Fibroblast of skin of left biceps (primary cell): Measurements from ENCODE around the gene C3orf20.

Experiments
- DNase-seq, 2 experiments: peaks; one replicate each; pipeline ENCODE4 v3.0.0-alpha.2; 2013; ENCODE audit warnings: low read depth in 2 of 2

Gene C3orf20

GRCh38 chr3:14674841-14675240 lies at the start of gene C3orf20:
Gene C3orf20, plus strand, starts transcription at chr3:14675141. Its CDS starts 7,573 bp downstream, at chr3:14682714.
- no peak for DNase-seq

DNA sequence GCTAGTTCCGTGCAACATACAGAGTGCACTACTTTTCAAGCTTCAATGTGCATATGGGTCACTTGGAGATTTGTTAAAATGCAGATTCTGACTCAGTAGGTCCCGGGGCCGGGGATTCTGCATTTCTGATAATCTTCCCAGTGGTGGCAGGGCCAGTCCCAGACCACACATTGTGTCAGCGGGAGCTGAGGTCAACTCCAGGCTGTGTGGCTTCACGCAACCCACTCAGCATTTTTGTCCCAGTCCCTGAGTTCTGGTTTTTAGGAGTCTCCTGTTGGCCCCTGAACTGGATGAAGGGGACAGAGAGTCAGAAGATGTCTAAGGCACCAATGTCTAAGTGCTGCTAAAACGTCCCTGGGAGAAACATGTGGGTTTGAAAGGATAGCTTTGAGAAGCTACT lies 49.5 kb upstream of the C3orf20 start:
- no peak for DNase-seq

DNA sequence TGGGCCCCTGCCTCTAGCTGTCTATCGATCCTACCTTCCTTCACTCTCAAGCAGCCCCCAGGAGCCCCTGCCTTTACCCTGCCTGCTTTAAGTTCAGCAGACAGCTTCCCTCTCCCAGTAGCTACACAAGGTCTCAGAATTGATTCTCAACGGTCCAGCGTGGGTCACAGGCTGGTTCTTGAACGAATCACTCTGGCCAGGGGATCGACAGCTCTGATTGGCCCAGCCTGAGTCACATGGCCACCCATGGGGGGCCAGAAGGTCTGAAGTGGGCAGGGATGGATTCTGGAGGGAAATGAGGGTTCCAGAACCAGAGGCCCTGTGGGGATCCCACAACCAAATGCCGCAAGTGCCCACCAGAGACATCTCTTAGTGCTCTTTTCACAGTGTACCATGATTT lies 47.1 kb upstream of the C3orf20 start:
- DNase-seq = no peak

DNA sequence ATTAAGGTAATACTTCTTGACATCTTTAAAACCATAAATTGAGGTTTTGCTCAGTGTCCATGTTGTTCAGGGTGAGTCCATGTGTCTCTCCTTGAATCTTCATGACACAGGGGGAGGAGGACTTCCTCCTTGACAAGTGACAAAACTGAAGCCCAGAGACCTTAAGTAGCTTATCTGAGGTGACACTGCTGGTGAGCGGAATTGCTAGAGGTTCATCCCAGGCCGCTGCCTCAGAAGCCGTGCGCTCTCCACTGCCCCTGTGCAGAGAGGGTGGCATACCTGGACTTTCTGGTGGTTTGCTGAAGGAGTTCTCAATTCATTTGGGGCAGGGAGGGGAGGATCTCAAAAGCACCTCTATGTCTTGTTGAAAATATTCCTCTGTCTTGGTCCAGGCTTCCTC lies 46.5 kb upstream of the C3orf20 start:
- DNase-seq = no peak

- no peak for DNase-seq
Observed at GRCh38 chr3:14630404-14631100, 44.4 kb upstream of the C3orf20 start.

- no peak for DNase-seq
Observed at GRCh38 chr3:14631101-14631497, 43.8 kb upstream of the C3orf20 start.

DNA sequence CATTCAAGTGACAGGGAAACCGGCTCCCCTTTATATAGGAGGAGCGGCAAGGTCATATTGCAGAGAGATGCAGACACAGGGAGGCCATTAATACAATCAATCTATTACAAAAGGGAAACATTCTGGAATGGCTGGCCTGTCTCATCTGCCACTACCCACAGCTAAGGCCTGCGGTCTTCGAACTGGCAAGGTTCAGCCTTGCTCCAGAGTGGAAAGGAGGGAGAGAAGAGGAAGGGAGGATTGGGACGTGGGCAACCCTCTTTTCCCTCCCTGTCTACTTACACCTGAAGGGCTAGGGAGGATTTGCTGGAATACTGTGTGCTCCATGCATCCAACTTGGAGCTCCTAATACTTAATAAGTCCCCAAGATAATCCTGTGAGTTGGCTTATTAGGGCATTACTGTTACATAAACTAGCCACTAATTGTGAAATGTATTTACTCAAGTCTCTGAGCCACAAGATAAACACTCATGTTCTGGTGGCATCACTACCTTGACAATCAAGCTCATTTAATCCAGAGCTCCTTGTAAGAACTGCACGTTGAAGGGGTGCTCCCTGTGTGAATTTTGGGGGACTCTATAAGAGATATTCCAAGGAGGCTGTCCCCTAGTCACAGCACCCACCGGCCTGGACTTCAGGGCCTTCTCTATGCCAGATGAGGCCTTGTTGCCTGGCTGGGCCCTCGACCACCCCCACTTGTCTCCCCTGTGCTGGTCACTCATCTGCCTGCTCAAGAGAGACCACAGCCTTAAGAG lies 43.1 kb upstream of the C3orf20 start:
- no peak for DNase-seq

DNA sequence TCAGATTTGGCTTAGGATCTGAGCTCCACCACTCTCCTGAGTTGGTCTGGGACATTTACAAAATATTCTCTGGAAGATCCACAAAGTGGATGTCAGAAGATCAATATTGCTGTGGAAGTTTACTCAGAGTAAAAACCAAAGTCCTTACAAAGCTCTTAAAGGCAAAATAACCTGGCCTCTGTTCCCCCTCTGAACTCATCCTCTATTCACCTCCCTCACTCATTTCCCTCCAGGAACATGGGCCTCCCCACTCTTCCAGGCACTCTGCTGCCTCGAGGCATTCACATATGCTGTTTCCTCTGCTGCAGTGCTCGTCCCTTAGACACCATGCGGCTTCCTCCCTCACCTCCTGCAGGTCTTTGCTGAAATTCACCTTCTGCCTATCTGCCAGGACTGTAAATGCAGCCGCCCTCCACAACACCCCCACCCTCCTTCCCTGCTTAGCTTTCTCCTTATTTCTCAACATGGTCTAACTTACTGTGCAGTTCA lies 42.5 kb upstream of the C3orf20 start:
- no peak for DNase-seq

- no peak for DNase-seq
Observed at GRCh38 chr3:14633417-14633816, 41.5 kb upstream of the C3orf20 start.

GRCh38 chr3:14633819-14634424 lies 41.0 kb upstream of the C3orf20 start:
- no peak for DNase-seq

DNA sequence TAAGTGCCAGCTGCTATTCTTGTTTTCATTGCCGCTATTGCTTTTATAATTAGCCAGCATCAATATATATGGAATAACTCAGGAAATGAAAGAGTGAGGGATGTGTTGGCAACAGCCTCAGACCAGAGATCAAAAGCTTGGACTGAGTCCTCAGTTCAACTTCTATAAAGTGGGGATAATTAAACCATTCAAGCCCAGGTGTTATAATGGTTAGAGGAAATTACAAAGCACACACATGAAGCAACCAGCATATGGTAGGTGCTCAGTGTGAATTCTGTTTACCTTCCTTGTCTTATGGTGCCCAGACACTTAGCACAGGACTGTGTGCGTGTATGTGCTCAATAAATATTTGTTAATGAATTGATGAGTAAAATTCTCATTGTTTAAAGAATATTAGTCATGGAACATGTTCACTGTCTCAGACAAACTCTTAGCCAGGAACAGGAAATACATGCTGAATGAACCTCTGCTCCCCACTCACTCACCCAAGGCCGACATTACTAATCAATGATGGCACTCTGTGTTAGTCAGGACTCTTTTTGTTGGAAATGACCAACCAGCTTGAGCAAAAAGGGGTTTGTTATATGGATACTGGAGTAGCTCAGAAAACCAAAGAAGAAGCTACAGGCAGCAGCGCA lies 40.1 kb upstream of the C3orf20 start:
- DNase-seq = no peak

DNA sequence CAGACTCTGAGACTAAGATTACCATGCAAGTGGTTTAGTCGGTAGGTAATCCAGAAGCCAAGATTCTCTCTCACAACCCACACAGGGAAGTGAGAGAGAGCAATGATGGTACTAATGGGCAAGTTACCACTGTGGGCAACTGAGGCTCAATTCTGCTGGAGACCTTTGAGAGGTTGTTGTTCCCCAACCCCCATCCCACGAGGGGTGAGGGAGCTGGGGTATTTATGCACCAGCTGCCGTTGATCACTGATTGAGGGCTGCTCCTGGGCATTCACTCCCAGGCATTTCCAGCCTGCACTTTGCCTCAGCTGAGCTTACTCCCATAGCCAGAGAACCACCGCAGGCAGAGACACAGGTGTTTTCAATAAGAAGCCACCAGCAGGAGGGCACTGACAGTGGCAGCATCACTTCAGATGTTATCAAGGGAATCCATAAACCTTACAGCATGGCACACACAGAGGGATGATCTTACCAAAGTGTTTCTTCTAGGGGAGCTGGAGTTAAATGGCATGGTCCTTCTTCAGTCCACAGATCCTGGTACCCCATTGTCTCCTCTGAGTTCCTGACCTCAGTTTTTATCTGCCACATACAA lies 38.3 kb upstream of the C3orf20 start:
- DNase-seq = no peak

GRCh38 chr3:14640157-14640562 lies 34.8 kb upstream of the C3orf20 start:
- no peak for DNase-seq

GRCh38 chr3:14640734-14641133 lies 34.2 kb upstream of the C3orf20 start:
- no peak for DNase-seq

- DNase-seq = no peak
Observed at GRCh38 chr3:14641346-14641745, 33.6 kb upstream of the C3orf20 start.

DNA sequence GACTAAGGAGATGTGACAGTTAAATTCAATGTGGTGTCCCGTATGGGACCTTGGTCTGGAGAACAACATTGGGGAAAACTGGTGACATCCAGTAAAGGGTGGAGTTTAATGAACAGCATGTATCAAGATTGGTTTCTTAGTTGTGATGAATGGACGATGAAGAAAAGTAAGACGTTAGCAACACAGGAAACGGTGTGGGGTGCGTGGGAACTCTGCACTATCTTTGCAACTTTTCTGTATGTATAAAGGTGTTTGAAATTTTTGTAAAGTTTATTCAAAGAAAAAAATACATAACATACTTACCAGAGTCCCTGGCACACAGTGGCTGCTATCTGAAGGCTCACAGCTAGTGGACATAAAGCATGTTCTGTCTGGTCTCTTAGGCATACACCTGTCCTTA lies 29.5 kb upstream of the C3orf20 start:
- DNase-seq = no peak

DNA sequence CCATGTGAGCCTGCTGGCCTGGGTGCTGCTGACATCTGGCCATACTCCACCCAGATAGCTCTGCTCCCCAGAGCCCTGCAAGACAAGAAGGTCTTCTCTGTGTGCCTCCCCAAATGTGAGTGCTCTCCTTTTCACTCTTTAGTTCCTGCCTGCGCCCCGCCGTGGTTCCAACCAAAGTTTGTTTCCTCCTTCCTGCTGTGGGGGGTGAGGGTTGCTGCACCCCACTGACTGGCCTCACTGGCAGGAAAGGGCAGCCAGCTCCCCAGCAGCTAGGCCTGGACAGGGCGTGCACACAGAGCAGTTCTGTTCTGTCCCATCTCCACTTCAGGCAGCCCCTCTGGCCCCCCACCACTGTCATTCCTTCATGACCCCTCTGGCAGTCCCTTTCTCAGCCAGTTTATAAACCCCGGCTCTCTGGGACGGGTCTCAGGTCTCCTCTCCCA lies 28.8 kb upstream of the C3orf20 start:
- DNase-seq = no peak

DNA sequence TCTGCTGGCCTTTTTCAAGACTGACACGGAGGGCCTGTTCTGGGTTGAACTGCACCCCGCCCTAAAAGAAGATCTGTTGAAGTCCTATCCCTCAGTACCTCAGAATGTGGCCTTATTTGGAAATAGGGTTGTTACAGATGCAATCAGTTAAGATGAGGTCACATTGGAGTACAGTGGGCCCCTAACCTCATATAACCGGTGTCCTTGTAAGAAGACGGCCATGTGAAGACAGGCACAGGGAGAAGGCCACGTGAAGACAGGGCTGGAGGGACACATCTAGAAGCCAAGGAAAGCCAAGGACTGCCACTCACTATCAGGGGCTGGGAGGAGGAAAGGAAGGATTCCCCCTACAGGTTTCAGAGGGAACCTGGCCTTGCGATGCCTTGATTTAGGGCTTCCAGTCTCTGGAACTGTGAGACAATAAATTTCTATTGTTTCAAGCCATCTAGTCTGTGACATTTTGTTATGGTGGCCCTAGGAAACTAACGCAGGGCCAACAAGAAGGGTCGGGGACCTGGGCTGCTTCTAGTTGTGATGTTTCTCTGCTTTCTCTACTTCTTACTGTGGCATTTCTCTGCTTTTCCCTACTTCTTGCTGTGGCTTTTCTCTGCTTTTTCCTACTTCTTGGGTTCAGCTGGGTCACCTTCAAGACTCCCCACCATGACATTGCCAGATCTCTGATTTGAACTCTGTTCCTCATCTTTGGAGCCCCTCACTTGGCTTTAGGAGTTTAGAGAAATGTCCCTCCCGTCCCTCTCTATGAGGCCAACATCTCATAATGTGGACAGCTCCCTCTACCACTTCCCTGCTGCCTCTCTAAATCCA lies 28.1 kb upstream of the C3orf20 start:
- DNase-seq = no peak

DNA sequence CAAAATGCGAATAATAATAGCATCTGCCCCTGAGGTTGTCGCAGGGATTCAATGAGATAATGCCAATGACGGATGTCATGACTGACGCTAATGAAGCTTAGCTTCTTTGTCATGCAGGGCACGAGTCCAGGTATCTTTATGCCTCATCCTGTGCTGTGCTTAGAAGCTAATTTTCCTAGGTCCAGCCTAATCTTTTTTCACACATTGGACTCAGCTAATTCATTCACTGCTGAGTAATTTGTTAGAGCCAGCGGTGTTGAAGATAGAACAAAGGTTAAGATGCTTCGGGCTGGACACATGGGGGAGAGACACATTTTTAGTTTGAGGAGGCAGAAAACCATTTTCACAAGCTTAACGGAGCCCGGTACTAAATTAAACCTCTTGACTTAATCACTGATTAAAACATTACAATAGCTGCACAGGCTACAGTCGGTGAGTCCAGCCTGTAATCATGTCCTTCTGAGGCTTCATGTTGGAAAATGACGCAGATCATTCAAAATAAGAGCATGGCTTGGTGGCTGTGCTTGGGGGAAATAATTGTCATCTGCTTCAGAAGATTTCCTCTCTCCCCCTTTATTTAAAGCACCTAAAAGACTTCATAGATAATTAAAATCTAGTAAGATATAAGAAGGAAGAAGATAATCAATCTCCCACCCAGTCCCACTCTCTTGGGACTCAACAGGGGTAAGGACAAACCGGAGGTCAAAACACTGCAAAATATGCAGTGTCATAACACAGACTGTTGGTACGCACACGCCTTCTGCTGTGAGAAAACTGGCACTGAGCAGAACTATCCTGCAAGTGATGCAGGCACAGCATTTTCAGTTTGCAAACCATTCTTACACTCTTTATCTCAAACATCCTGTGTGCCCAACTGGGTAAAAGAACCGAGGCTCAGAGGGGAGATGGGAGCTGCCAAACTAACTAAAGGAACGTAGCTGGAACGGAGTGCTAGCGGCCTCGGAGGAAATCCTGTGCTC lies 26.7 kb upstream of the C3orf20 start:
- DNase-seq = no peak

DNA sequence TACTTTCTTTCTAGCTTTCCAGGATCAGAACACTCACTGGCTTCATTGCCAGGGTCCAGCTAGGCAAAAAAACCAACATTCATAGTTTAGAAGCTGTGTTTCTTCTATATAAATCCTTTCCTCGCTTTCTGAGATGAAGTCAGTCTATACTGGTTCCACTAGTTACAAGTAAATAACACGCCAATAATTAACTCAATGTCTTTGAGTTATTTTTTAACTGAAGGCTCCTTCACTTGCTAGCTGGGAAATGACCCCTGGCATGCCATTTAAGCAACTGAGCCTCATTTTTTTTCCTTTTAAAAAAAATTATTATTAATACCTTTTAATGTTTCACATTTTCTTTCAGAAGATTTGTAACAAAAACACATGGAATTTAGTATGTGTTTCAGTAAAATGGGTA lies 25.5 kb upstream of the C3orf20 start:
- no peak for DNase-seq
